ENCODE results near the gene SMPD1.

Gene SMPD1

GRCh38 chr11:6414874-6415328 lies 24.6 kb downstream of the SMPD1 start:
- no peak overlapping the region for H3K4me2 ChIP-seq (ENCODE audit: insufficient read depth, low read length)
- peaks cover 6% of the 10 kb centered on the region; the same call in 1 of the 2 replicates for H3K4me1 ChIP-seq (ENCODE audit: insufficient read depth, low read length)
- no peak overlapping the region for H3K9ac ChIP-seq (ENCODE audit: low read depth, low read length)
- DNase-seq (no peak), ATAC-seq (ENCODE audit: insufficient read depth, low read depth) (no peak)
- H4K20me1 ChIP-seq (ENCODE audit: insufficient read depth, low read length) = no peaks in the 10 kb centered on the region; the same call in 1 of the 2 replicates
- TF ChIP-seq CTCF (IDR thresholded peaks at IDR 0.05; ENCODE audit: borderline replicate concordance, extremely low read depth, low read length, poor library complexity, severe bottlenecking) (no peak), EZH2 (IDR thresholded peaks at IDR 0.05; ENCODE audit: borderline replicate concordance, low read depth, low read length, severe bottlenecking) (no peak)
- H3K4me3 ChIP-seq (ENCODE audit: low read depth in 1 of 2, low read length in 2 of 2) = no peak overlapping the region
- no peaks in the 10 kb centered on the region for H3K79me2 ChIP-seq (ENCODE audit: insufficient read depth, low read length)
- no peak overlapping the region for H3K27ac ChIP-seq (ENCODE audit: low read length)
- H3K9me3 ChIP-seq (ENCODE audit: insufficient read depth, low read length, severe bottlenecking) = no peaks in the 10 kb centered on the region
- H3K27me3 ChIP-seq (ENCODE audit: insufficient read depth, low read length, poor library complexity) = peaks cover 16% of the 10 kb centered on the region
- H2AFZ ChIP-seq (ENCODE audit: low read depth, low read length) = no peak overlapping the region
- no peaks in the 10 kb centered on the region for H3K36me3 ChIP-seq (ENCODE audit: insufficient read depth, low read length)

GRCh38 chr11:6415797-6416196 lies 25.5 kb downstream of the SMPD1 start:
- H3K27me3 ChIP-seq (ENCODE audit: insufficient read depth, low read length, poor library complexity) = peaks cover 21% of the 10 kb centered on the region
- DNase-seq (no peak), ATAC-seq (ENCODE audit: insufficient read depth, low read depth) (no peak)
- H3K79me2 ChIP-seq (ENCODE audit: insufficient read depth, low read length) = no peaks in the 10 kb centered on the region
- TF ChIP-seq CTCF (IDR thresholded peaks at IDR 0.05; ENCODE audit: borderline replicate concordance, extremely low read depth, low read length, poor library complexity, severe bottlenecking) (no peak), EZH2 (IDR thresholded peaks at IDR 0.05; ENCODE audit: borderline replicate concordance, low read depth, low read length, severe bottlenecking) (no peak)
- no peak overlapping the region for H3K9ac ChIP-seq (ENCODE audit: low read depth, low read length)
- no peak overlapping the region for H3K4me2 ChIP-seq (ENCODE audit: insufficient read depth, low read length)
- H3K27ac ChIP-seq (ENCODE audit: low read length) = no peak overlapping the region
- no peak overlapping the region for H3K4me3 ChIP-seq (ENCODE audit: low read depth in 1 of 2, low read length in 2 of 2)
- no peaks in the 10 kb centered on the region; the same call in 1 of the 2 replicates for H4K20me1 ChIP-seq (ENCODE audit: insufficient read depth, low read length)
- H2AFZ ChIP-seq (ENCODE audit: low read depth, low read length) = no peak overlapping the region
- H3K9me3 ChIP-seq (ENCODE audit: insufficient read depth, low read length, severe bottlenecking) = no peaks in the 10 kb centered on the region
- H3K4me1 ChIP-seq (ENCODE audit: insufficient read depth, low read length) = peaks cover 6% of the 10 kb centered on the region; the same call in 1 of the 2 replicates
- H3K36me3 ChIP-seq (ENCODE audit: insufficient read depth, low read length) = no peaks in the 10 kb centered on the region

DNA sequence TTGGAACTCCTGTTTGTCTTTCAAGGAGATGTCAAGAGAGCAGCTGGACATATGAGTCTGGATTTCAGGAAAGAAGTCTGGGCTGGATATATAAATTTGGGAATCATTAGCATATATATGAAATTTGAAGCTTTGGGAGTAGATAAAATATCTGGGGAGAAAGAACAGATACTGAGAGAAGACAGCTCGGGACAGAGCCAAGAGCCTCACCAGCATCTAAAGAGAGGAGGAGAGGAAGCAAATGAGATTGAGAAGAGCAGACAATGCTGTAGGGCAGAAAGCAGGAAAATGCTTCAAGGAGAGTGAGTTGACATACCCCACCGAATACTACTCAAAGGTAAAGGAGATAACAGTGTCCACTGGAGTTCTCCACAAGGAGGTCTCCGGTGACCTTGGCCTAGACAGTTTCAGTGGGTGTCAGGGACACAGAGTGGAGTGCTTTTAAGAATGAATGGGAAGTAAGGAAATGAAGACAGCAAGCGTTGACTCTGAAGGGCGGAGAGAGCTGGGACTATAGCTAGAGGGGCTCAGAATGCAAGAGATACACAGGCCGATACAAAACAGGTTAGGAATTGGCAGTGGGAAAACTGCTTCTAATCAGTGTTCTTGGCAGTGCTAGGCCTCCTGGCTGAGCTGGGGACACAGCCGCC lies 27.8 kb downstream of the SMPD1 start:
- no peaks in the 10 kb centered on the region for H3K36me3 ChIP-seq (ENCODE audit: insufficient read depth, low read length)
- no peaks in the 10 kb centered on the region; the same call in 1 of the 2 replicates for H4K20me1 ChIP-seq (ENCODE audit: insufficient read depth, low read length)
- H3K9ac ChIP-seq (ENCODE audit: low read depth, low read length) = no peak overlapping the region
- no peak overlapping the region for H3K27ac ChIP-seq (ENCODE audit: low read length)
- H2AFZ ChIP-seq (ENCODE audit: low read depth, low read length) = no peak overlapping the region
- TF ChIP-seq CTCF (IDR thresholded peaks at IDR 0.05; ENCODE audit: borderline replicate concordance, extremely low read depth, low read length, poor library complexity, severe bottlenecking) (no peak), EZH2 (IDR thresholded peaks at IDR 0.05; ENCODE audit: borderline replicate concordance, low read depth, low read length, severe bottlenecking) (no peak)
- ATAC-seq (ENCODE audit: insufficient read depth, low read depth) (no peak), DNase-seq (no peak)
- H3K4me3 ChIP-seq (ENCODE audit: low read depth in 1 of 2, low read length in 2 of 2) = no peak overlapping the region
- no peaks in the 10 kb centered on the region for H3K9me3 ChIP-seq (ENCODE audit: insufficient read depth, low read length, severe bottlenecking)
- H3K79me2 ChIP-seq (ENCODE audit: insufficient read depth, low read length) = no peaks in the 10 kb centered on the region
- H3K4me2 ChIP-seq (ENCODE audit: insufficient read depth, low read length) = no peak overlapping the region
- peaks cover 6% of the 10 kb centered on the region; the same call in 1 of the 2 replicates for H3K4me1 ChIP-seq (ENCODE audit: insufficient read depth, low read length)
- H3K27me3 ChIP-seq (ENCODE audit: insufficient read depth, low read length, poor library complexity) = peaks cover 26% of the 10 kb centered on the region
